GM19397 (cell line): ENCODE results near the gene APOL6.
"Not testable (repeated sequence)": the region's sequence is repeated elsewhere in the genome, so short reads cannot be mapped to it uniquely, and the experiment has no call there.

ENCODE experiments used
- ATAC-seq: cut with Tn5 transposase; IDR thresholded peaks from one replicate; pipeline ENCODE4 v1.9.1; 2021; ENCODE audit warnings: mild to moderate bottlenecking, moderate library complexity; ENCODE audit not compliant: unreplicated experiment

Gene APOL6

DNA sequence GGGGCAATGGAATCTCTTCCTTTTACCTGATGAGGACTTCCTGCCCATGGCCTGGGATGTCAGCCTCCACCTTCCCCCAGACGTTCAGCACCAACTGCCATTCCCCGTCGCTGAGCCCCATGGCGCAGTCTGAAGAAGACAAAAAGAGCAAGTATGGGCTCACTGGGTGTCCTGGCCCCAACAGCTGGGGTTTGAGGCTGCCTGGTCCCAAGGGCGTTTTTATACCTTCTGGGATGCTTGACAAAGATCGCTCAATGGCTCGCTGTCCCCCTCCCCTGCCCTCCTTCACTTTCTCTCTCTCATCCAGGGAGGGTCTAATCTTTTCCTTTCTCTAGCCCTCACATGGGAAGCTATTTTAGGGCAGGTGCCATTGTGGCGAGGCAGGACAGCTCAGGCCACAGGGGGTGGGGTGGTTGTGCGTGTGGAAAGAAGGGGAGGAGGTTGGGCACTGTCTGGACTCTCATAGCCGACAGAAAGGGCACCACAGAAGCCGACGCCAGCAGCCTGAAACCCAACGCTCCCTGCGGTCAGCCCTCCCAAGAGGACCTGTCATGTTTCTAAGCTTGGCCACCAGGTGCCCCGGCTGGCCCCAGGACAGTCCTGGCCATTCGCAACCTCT, 31.0 kb upstream of the APOL6 start, which contains the start of gene MB:
Gene MB, minus strand, starts transcription at position 193 of the 619 bp plus-strand sequence. Its CDS starts 72 bp downstream, at position 121.
- no peak for ATAC-seq

DNA sequence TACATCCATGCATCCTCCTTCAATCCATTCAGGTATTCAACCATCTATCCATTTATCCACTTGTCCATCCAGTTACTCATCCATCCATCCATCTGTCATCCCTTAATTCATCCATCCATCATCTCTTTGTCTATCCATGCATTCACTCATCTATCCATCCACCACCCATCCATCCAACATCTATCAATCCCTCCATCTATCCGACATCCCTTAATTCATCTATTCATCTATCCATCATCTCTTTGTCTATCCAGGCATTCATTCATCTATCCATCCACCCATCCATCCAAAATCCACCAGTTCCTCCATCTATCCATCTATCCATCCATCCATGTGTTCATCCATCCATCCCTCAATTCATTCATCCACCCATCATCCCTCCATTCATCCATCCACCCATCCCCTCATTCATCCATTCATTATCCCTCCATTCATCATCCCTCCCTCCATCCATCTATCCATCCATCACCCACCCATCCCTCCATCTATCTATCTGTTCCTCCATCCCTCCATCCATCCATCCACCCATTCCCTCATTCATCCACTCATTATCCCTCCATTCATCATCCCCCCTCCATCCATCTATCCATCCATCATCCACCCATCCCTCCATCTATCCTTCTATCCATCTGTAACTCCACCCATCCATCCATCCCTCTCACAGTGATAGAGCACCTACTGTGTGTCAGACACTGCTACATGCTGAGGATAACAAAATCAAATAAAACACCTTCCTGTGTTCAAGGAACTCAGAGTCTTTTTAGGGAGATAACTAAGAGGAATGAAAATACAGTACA, 29.6 kb upstream of the APOL6 start:
- no peak for ATAC-seq

DNA sequence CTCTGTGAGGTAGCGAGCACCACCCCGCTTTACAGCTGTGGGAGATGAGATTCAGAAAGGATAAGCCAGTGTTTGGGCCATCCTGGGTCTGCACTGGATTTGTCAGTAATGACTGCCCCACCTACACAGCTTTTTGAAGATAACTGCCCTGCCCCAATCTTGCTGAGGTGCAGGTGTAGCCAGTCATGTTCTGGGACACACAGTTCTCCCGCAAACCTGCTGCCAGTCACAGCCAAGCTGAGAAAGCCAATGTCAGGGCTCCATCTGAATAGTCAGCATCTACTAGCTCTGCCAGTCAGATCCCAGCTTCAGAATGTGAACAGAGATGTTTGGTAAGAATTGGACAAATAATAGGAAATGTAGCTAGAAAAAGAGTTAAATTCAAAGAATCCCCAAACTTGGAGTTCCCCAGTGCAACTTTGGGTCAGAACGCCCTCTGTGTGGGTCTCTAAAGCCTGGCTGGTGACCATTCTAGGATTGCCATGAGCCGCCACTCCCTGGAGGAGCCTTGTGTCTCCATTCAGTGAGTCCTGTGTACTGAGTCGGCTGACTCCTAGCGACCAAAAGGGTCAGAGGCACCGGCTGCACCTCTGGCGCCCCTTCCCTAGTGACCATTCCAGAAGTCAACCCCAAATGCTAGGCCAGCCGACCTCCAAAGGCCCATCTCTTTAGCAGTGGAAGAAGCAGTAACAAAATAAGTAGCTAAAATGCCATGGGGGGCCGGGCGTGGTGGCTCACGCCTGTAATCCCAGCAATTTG, 28.7 kb upstream of the APOL6 start:
- ATAC-seq: no peak

DNA sequence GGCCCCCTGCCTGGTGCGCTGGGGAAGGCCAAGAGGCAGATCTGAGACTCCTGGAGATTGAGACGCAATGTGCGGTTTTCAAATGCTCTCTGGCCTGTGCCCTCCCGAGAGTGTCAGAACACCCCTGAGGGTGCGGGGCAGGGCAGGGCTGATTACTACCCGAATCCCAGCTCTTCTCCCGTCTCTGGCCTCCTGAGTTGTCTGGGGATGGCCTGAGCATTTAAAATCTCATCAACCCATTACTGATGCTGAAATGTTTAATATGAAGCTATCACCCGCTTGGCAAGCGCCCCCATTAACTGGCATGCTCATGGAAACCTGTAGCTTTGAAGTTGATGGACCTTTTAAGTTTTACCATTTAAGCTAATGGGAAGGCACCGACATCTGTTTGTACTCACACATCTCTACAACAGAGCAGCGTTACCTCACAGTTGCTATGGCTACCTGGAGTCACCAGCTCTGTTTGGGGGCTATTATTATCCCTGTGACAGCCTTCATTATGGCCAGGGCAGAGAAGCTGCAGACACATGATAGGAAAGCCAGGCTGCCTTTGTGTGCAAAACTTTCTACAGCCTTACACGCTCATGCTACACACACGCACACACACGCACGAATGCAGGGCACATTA, 27.5 kb upstream of the APOL6 start:
- ATAC-seq: no peak

DNA sequence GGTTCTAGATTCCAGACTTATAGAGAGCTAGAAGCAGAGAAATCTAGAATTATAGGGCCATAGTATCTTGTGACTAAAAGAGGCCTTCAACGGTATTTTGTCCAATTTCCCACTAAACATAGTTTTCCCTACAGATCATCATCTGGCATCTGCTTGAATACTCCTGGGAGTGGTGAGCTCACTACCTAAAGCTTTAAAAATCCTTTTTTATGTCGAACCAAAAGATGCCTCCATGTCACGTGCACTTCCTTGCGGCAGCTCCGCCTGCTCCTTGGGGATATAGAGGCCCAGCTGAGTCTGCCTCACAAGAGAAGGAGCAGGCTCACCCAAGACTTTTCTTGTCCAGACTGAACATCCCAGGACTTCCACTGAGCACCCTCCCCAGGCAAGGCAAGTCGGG, 26.8 kb upstream of the APOL6 start:
- no peak for ATAC-seq

DNA sequence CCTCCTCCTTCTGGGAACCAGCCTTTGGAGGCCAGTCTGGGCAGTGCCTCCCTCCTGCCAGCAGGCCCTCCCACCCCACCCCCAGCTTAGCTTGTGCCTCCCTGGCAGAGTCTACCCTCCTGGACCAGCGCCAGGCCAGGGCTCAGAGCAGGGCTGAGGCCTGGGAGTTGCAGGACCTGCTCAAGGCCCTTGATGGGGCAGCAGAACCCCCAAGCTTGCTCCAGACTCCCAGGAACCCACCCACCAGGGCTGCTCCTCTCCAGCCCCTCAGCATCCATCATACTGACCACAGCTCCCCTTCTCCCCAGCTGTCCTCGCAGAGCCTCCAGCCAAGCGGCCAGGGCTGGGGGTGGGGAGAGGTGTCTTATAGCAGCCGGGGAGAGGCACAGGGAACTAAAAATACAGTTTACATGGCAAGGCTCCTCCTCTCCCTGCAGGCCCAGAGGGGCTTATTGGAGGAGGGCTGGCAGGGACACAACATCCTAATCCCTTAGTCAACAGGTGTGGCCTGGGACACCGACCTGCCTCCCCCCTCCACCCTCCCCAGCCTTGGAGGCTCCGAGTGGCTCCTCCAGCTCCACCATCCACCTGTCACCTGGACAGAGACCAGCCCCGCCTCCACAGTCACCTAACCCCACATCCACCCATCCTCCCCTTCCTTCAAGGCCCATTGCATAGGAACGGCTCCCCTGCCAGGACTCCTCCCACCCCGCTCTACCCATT, 25.9 kb upstream of the APOL6 start:
- ATAC-seq: no peak

DNA sequence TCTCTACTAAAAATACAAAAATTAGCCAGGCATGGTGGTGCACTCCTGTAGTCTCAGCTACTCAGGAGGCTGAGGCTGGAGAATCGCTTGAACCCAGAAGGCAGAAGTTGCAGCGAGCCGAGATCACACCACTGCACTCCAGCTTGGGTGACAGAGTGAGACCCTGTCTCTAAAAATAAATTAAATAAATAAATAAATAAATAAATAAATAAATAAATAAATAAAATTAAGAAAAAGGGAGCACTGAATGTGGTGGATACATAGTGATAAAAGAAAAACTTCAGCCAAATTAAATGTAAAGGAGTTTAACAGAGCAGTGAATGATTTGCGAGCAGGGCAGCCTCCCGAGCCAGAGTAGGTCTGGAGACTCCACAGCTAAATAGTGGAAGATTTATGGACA, 24.4 kb upstream of the APOL6 start:
- not testable (repeated sequence) for ATAC-seq

DNA sequence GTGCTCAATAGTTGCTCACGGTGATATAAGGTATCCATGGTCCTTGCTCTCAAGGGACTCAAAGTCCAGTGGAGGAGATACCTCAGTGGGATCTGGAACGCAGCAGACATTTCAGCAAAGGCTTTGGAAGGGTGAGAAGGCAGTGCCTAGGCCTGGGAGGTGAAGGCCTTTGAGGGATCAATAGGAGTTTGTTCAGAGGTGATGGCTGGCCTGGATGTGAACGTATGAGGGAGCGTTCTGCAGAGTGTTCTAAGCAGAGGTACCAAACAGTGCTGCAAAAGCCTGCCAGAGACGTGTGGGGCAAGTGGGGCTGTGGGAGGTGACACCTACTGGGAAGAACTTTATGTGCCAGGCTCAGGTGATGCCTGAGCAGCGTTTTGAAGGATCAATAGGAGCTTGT, 23.7 kb upstream of the APOL6 start:
- no peak for ATAC-seq

DNA sequence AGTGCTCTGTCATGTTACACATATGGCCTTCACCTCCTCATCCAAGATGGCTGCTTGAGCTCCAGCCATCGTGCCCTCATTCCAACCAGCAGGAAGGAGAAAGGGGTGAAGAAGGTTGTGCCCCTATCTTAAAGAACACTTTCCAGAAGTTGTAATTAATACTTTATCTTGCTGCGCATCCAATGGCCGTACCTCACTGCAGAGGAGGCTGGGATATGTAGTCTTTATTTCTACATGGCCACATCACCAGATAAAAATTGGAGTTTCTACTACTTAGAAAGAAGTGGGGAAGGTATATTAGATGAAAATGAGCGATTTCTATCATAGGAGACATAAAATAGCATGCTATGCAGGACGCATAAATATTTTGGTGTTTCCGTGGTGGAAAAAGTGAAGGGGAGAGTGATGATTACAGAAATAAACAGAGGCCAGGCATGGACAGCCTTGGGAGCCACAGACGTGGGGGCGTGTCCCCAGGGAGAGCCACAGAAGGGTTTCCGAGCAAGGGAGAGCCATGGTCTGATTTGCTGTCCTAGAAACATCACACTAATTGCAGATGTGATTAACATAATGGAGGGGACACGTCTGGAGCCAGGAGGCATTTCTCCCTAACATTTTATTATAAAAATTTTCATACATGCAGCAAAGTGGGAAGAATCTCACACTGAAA, 22.3 kb upstream of the APOL6 start:
- no peak for ATAC-seq

DNA sequence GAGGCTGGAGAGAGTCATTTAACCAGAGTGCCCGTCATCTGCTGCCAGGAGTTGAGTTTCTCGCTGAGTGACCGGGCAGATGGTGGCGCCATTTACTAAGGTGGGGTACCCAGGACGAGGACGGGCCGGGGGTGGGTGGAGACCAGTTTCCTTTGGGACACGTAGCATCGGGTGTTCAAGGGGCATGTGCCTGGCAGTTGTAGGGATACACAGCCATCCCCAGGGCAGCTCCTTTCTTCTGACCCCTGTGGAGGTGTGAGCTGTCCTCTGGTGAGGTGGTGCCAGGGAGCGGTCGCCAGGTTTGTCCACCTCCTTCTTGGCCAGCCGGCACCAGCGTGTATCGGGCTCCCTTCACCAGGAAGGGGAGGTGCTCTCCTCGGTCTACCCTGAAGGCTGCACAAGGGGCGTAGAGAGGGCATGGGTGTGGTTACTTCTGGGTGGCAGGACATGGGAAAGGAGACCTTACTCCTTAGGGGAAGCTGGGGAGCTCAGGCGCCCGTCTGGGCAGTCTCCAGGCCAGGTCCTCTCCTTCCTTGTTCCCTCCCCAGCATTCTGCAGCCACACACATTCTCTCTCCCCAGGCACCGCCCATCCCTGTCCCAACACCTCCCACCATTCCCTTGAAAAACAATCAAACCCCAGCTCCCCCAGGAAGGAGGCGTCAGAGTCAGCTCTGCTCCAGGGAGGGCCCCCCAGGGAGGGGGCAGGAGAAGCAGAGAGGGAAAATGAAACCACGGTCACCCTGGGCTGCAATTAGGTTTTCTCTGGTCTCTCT, 20.8 kb upstream of the APOL6 start:
- ATAC-seq: no peak

DNA sequence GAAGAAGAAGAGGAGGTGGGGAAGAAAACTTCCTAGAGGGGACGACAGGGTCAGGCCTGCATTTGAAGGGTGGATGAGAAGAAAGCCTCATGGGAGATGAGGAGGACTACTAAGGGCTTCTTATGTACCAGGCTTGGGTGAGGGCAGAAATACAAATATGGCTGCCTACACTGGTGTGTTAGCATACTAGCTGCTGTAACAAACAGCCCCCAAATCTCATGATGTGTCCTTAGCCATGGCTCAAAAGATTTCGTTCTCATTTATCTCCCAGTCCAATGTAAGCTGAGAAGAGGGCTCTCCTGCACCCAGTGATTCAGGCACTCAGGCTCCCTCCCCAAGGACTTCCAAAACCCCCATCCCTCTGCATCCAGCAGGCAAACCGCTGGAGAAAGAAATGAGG, 19.5 kb upstream of the APOL6 start:
- no peak for ATAC-seq

DNA sequence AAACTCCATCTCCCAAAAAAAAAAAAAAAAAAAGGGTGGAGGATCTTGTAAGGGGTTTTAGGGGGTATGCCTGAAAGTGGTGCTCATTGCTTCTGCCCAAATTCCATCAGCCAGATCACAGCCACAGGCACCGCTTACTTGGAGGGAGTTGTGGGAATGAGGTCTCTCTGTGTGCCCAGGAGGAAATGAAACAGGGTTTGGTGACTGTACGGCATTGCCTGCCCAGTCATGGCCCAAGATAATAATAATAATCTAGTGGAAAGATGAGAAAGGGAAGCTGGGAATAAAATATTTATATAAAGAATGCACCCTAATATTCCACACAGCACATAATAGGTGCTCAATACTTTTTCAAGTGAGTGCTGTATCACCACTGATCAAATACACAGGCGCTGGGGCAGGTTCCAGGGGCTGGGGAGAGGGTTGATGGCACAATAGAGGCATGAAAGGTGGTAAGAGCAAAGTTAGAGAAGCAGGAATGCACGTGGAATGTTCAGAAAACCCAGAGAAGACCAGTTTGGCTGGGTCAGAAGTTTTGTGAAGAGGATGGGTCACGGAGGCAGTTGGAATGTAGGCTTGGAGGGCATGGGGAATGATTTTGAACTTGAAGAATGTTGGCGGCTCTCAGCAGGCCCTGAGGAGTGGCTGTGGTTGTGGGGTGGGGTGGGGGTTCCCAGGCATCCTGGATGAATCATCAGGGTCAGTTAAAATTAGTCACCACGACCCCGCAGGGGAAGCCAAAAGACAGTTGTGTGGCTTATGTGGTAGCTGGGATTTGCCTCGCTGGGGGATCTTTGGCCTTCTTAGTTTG, 18.6 kb upstream of the APOL6 start:
- ATAC-seq: no peak

DNA sequence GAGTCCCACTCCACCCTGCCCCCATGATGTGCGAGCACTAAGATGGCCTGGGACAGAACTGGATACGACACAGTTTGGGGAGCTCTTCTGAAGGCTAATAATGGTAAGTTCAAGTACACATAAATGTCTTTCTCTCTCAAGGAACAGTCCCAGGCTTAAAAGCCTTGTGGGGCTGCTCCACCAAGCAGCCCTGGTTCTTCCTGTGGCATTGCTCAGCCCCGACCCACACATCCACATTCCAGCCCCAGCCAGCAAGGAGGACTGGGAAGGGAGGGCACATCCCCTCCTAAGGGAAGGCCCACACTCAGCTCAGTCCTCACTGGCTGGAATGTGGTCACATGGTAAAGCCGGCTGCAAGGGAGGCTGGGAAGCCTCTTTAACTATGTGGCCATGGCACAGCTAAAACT, 17.9 kb upstream of the APOL6 start:
- ATAC-seq: no peak

DNA sequence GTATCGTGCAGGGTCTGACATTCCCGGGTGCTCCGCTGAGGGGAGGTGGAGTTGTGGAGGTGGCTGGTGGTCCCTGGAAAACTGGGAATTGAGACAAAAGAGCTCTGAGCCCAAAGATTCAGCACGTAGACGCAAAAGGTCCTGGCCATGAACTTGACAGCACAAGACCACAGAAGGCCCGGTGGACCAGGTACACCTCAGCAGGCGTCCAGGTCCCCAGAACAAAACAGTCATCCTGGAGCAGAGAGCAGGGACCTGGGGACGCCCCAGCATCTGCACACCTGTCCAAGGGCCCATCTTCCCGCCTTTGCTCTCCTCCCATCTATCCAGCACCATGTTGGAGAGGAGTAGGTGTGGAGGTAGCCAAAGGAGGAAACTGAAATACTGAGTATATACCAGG, 17.4 kb upstream of the APOL6 start:
- no peak for ATAC-seq

DNA sequence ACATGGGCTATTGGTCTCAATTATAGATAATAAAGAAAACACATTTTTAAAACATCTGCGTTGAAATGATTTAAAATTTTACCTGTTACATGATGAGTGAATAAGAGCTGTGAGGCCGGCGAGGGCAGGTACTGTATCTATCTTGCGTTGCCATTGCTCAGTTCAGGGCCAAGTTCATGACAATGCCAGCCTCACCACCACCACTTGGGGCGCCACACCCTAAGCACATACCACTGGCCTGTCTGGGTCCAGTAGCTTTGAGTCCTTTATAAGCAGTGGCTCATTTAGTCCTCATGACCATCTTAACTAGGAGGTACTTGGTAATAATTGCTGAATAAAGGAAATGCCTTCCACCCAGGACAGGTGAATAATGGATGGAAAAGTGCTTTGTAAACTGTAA, 16.6 kb upstream of the APOL6 start:
- ATAC-seq: no peak

DNA sequence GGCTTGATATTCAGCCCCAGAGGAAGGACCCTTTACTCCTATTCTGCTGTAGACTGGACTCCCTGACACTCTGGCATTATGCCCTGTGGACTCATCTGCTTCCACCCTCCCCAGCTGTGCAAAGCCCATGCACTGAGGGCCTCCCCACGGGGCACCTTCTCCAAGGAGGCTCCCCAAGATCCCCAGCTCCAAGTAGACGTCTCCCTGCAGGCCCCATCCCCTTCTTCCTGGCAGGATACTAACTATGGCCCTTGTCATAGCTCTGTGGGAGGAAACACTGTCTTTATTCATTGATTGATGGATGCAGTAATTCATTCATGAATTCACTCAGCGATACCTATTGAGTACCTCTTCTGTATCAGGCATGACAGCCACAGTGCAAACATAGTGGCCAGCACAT, 15.3 kb upstream of the APOL6 start:
- no peak for ATAC-seq

DNA sequence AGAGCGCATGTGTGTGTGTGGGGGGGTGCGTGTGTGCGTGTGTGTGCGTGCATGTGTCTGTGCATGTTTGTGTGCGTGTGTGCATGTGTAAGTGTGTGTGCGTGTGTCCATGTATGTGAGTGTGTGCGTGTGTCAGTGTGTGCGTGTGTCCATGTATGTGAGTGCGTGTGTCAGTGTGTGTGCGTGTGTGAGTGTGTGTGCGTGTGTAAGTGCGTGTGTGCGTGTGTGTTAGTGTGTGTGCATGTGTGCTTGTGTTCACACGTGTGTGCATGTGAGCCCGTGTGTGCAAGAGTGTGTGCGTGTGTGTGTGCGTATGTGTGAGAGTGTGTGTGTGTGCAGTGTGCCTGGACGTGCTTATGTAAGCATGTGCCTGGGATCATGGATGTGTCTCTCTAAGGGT, 14.7 kb upstream of the APOL6 start:
- no peak for ATAC-seq

DNA sequence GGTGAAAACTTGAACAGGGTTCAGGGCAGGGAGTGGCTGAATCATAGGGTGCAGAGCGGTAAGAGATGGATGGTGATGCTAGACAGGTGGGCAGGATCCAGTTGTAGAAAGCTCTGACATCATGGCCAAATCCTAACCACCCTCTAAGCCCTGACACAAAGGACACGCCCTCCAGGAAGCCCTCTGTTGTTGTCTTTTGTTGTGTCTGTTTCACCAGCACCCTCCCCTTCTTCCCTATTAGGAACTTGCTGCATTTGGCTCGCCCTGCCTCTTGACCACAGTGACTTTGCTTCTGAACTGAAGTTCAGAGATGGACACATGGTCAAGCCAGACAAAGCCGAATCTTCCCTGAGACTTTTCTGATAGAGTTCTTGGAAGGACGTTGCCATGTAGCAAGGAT, 14.2 kb upstream of the APOL6 start:
- ATAC-seq: no peak
